Activated T-helper 1 cell treated with anti-CD3 and anti-CD28 coated beads, Interleukin-12 subunit alpha, Interleukin-12 subunit beta, Interleukin-2, Interleukin-4 antibody, amounts not matched to agents 30 ng/mL and 10 ng/mL and 1 ng/mL, durations not matched to agents 14 hours and 24 hours and 36 hours (primary cell): ENCODE results near the gene CACNA1C. TPM values are rescaled to one million over a fixed set of nuclear protein-coding genes. Genes with fewer than 3 reads are reported as not detected.

Experiments
- DNase-seq: peaks from one replicate; pipeline ENCODE4 v3.0.0; 2021; ENCODE audit warnings: low spot score
- H3K27ac Mint-ChIP-seq: one replicate; pipeline ENCODE4 v1.8.0; 2021; ENCODE audit warnings: mild to moderate bottlenecking, mixed read lengths
- H3K27me3 Mint-ChIP-seq: one replicate; pipeline ENCODE4 v1.8.0; 2022; ENCODE audit warnings: mild to moderate bottlenecking, moderate library complexity, mixed read lengths; ENCODE audit not compliant: insufficient read depth
- H3K36me3 Mint-ChIP-seq: one replicate; pipeline ENCODE4 v1.8.0; 2021; ENCODE audit warnings: low read depth, mixed read lengths
- H3K4me1 Mint-ChIP-seq: one replicate; pipeline ENCODE4 v1.8.0; 2021; ENCODE audit warnings: low read depth, mixed read lengths
- H3K4me3 Mint-ChIP-seq: one replicate; pipeline ENCODE4 v1.8.0; 2021; ENCODE audit warnings: mild to moderate bottlenecking, moderate library complexity, mixed read lengths
- H3K9me3 Mint-ChIP-seq: one replicate; pipeline ENCODE4 v1.8.0; 2021; ENCODE audit warnings: mixed read lengths
- intact Hi-C: fragments of 100-400 bp; cut with micrococcal nuclease; formaldehyde crosslinking; loops from one replicate; pipeline ENCODE4 v1.15.1; 2024
- total RNA-seq: library from RNA; stranded (reverse); gene quantifications from 2 replicates; pipeline ENCODE4 v1.2.3, GENCODE V29; 2022

The CACNA1C gene
- total RNA-seq, 1 donor from 2014 or later: 0.18 TPM

DNA sequence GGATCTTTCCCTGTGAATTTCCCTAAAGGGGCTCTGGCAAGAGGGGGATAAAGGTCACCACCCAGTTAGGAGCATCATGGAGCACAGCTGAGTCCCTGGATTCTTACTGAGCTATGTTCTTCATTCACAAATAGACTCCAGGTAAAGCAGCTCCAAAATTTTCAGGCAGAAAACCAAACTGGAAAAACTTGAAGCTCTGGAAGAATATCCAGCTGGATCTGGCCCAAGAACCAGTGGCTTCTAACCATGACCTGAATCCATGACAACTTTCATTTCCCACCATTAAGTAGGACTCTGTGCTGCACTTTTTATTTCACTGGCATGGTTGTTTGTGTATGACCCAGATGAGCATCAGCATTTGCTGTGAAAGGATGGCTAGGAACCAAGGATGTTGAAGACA, 561.6 kb downstream of the CACNA1C start:
- Mint-ChIP-seq H3K4me3 (no peak overlapping the region), H3K4me1 (peaks cover 11% of the 10 kb centered on the region), H3K27me3 (peaks cover 10% of the 10 kb centered on the region), H3K36me3 (no peaks in the 10 kb centered on the region), H3K9me3 (no peaks in the 10 kb centered on the region), H3K27ac (no peak overlapping the region)
- intact Hi-C loops: no loop called here
- no peak for DNase-seq

- intact Hi-C loops: no loop called here
- peaks cover 15% of the 10 kb centered on the region for H3K27me3 Mint-ChIP-seq
These were observed 563.0 kb downstream of the CACNA1C start for GRCh38 chr12:2615665-2616402.

GRCh38 chr12:2616763-2617162, 564.0 kb downstream of the CACNA1C start:
- Mint-ChIP-seq H3K27ac (no peak overlapping the region), H3K4me1 (peaks cover 11% of the 10 kb centered on the region), H3K27me3 (peaks cover 16% of the 10 kb centered on the region), H3K9me3 (no peaks in the 10 kb centered on the region), H3K4me3 (no peak overlapping the region), H3K36me3 (no peaks in the 10 kb centered on the region)
- DNase-seq: no peak
- intact Hi-C loops: no loop called here

More at GRCh38 chr12:2615665-2616402, 563.0 kb downstream of the CACNA1C start:
- Mint-ChIP-seq H3K4me3 (no peak overlapping the region), H3K9me3 (no peaks in the 10 kb centered on the region), H3K27ac (no peak overlapping the region), H3K4me1 (peaks cover 11% of the 10 kb centered on the region), H3K36me3 (no peaks in the 10 kb centered on the region)
- DNase-seq: no peak

- intact Hi-C loops: no loop called here
- H3K36me3 Mint-ChIP-seq: no peaks in the 10 kb centered on the region
- H3K4me3 Mint-ChIP-seq: no peak overlapping the region
- H3K27ac Mint-ChIP-seq: no peak overlapping the region
- H3K9me3 Mint-ChIP-seq: no peaks in the 10 kb centered on the region
- H3K27me3 Mint-ChIP-seq: peaks cover 18% of the 10 kb centered on the region
- peaks cover 11% of the 10 kb centered on the region for H3K4me1 Mint-ChIP-seq
- DNase-seq: no peak
These were observed 564.6 kb downstream of the CACNA1C start for GRCh38 chr12:2617365-2617764.

GRCh38 chr12:2618291-2618995, 565.7 kb downstream of the CACNA1C start:
- DNase-seq: no peak
- intact Hi-C loops: no loop called here
- no peak overlapping the region for H3K4me3 Mint-ChIP-seq
- H3K27ac Mint-ChIP-seq: no peak overlapping the region
- H3K9me3 Mint-ChIP-seq: no peaks in the 10 kb centered on the region
- peaks cover 8% of the 10 kb centered on the region for H3K4me1 Mint-ChIP-seq
- no peaks in the 10 kb centered on the region for H3K36me3 Mint-ChIP-seq
- peaks cover 23% of the 10 kb centered on the region for H3K27me3 Mint-ChIP-seq

DNA sequence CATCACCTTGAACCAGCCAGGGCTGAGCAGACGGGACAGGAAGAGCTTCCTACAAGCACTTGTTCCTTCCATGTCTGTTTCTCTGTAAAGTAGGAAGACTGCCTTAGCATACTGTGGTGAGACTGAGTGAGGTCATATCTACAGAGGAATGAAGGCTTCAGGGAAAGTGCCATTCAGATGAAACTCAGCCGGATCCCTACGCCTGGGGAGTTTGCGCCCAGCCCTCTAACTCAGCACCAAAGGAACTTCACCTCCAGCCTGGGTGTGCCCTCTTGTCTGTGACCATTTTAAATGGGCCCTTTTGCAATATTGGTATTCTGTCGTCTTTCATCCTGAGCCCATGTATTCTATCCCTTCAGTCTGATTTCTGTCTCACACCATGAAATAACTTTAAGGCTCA, 566.3 kb downstream of the CACNA1C start:
- Mint-ChIP-seq H3K27me3 (peaks cover 23% of the 10 kb centered on the region), H3K27ac (no peak overlapping the region), H3K4me3 (no peak overlapping the region), H3K36me3 (no peaks in the 10 kb centered on the region), H3K9me3 (no peaks in the 10 kb centered on the region), H3K4me1 (peaks cover 1% of the 10 kb centered on the region)
- no peak for DNase-seq
- intact Hi-C loops: no loop called here

GRCh38 chr12:2622460-2622859, 569.7 kb downstream of the CACNA1C start:
- Mint-ChIP-seq H3K4me1 (peaks cover 3% of the 10 kb centered on the region), H3K36me3 (no peaks in the 10 kb centered on the region), H3K4me3 (no peak overlapping the region), H3K9me3 (no peaks in the 10 kb centered on the region), H3K27me3 (peaks cover 19% of the 10 kb centered on the region), H3K27ac (no peak overlapping the region)
- intact Hi-C loops: no loop called here
- DNase-seq: no peak

GRCh38 chr12:2623472-2623871, 570.7 kb downstream of the CACNA1C start:
- intact Hi-C loops: no loop called here
- Mint-ChIP-seq H3K4me3 (no peak overlapping the region), H3K9me3 (no peaks in the 10 kb centered on the region)

DNA sequence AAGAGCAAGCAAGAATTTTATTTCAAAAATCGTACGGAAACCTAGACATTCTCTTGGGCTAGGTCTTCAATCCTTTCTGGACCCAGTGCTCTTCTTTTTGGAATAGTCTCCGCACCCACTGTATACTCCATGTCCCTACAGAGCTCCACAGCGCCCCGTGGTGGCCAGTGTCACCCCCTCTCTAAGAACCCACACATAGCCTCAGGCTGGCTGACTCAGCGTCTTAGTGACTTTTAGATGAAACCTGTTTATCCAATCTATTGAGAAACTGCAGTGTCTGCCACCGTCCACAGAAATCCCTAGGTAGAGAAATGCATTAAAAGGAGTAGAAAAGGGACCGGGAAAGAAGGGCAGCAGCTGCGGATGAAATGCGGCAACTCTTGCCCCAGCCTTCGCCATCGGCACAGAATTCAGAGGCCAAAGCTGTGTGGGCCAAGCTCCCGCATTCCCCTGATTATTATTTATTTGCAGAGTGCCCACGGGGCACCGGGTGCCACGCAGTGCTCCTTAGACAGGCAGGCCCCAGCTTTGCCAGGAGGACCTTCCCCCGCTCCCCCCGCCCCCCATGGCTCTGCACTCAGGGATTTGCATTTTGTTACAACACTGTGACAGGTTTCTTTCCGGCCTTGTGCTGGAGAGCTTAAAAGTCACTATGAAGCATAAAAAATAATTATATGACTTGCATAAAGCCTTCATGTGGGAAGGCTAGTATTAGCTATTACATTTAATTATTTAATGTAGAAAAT, 571.9 kb downstream of the CACNA1C start:
- H3K4me3 Mint-ChIP-seq: no peak overlapping the region
- H3K4me1 Mint-ChIP-seq: peaks cover 10% of the 10 kb centered on the region
- intact Hi-C loops: no loop called here
- H3K36me3 Mint-ChIP-seq: no peaks in the 10 kb centered on the region
- no peak for DNase-seq
- H3K27ac Mint-ChIP-seq: no peak overlapping the region
- H3K9me3 Mint-ChIP-seq: no peaks in the 10 kb centered on the region
- peaks cover 16% of the 10 kb centered on the region for H3K27me3 Mint-ChIP-seq

More at GRCh38 chr12:2623472-2623871, 570.7 kb downstream of the CACNA1C start:
- no peak overlapping the region for H3K27ac Mint-ChIP-seq
- peaks cover 10% of the 10 kb centered on the region for H3K4me1 Mint-ChIP-seq
- peaks cover 21% of the 10 kb centered on the region for H3K27me3 Mint-ChIP-seq
- DNase-seq: no peak
- no peaks in the 10 kb centered on the region for H3K36me3 Mint-ChIP-seq

DNA sequence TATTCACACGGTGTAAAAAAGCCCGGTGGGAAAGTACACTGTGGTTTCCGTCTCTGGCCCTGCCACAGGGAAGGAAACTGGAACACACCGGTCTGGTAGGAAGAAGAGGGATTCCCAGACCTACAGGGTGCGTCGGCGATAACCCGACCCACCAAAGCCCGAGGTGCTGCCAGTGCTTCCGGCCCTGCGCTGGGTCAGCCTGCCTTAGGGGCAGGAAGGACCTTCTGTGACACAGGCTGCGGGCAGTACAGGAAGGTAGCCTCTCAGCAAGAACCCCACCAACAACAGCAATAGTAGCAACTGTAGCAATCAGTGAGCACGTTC, 572.5 kb downstream of the CACNA1C start:
- H3K27me3 Mint-ChIP-seq: peaks cover 15% of the 10 kb centered on the region
- no peak overlapping the region for H3K27ac Mint-ChIP-seq
- no peak overlapping the region for H3K4me3 Mint-ChIP-seq
- no peaks in the 10 kb centered on the region for H3K36me3 Mint-ChIP-seq
- DNase-seq: no peak
- intact Hi-C loops: no loop called here
- H3K9me3 Mint-ChIP-seq: no peaks in the 10 kb centered on the region
- H3K4me1 Mint-ChIP-seq: peaks cover 10% of the 10 kb centered on the region

DNA sequence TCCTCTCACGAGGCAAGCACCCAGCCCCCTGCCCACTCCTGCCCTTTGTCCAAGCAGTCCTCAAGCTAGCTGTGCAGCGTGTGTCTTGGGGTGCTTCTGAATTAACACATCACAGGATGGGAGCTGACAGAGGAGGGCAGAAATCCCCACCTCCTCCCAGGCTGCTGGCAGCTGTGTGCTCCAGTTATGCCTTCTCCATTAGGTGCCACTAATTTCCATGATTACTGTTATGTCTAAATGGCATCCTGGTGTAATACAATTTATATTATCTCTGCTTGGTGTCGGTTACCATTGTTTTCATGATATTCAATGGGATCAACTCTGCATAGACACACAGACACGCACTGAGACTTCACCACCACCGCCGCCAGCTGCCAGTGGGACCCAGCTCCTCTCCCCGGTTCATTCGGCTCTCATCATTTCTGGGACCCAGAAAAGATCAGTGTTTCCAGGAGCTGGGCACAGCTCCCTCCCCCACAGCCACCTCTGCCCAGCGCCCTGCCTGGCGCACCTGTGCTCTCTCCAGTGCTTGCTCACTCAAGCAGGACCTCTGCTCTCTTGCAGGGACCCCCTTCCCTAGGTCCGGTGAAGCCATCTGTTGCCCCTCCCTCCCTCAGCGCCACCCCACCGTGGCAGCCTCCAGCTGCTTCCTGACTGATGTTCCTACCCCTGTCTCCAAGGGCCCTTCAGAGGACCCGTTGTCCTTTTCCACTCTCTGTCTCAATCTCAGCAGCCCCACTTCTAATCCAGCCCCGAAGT, 574.5 kb downstream of the CACNA1C start:
- no peaks in the 10 kb centered on the region for H3K36me3 Mint-ChIP-seq
- no peak overlapping the region for H3K4me3 Mint-ChIP-seq
- peaks cover 14% of the 10 kb centered on the region for H3K27me3 Mint-ChIP-seq
- no peaks in the 10 kb centered on the region for H3K9me3 Mint-ChIP-seq
- peak overlapping the region; percentile 12 for H3K27ac Mint-ChIP-seq
- H3K4me1 Mint-ChIP-seq: peaks cover 10% of the 10 kb centered on the region
- DNase-seq: no peak
- intact Hi-C loops: no loop called here

GRCh38 chr12:2627835-2628191, 575.0 kb downstream of the CACNA1C start:
- H3K27me3 Mint-ChIP-seq: peaks cover 14% of the 10 kb centered on the region
- no peaks in the 10 kb centered on the region for H3K36me3 Mint-ChIP-seq
- intact Hi-C loops: no loop called here
- H3K4me1 Mint-ChIP-seq: peaks cover 10% of the 10 kb centered on the region
- peak overlapping the region; percentile 12 for H3K27ac Mint-ChIP-seq
- no peak for DNase-seq
- H3K9me3 Mint-ChIP-seq: no peaks in the 10 kb centered on the region
- H3K4me3 Mint-ChIP-seq: no peak overlapping the region
